Uterus (tissue), 2 donors: Measurements from ENCODE around the gene SPATS2L.

Source experiments
- CTCF ChIP-seq, 4 experiments: fragments of 200-600 bp in 2 of 4; fragments of 450-650 bp in 2 of 4; sonication (generic) in 2 of 4; IDR thresholded peaks; one replicate each; pipeline ENCODE4 v1.5.1; 2016 to 2019; ENCODE audit warnings: antibody characterized with exemption in 4 of 4, mild to moderate bottlenecking in 2 of 4, moderate library complexity in 1 of 4
- POLR2A ChIP-seq, 2 donors: fragments of 450-650 bp; IDR thresholded peaks; one replicate each; pipeline ENCODE4 v1.6.1; 2016; ENCODE audit warnings: antibody characterized with exemption in 2 of 2, mild to moderate bottlenecking in 1 of 2, moderate library complexity in 1 of 2

- TF ChIP-seq POLR2A (IDR thresholded peaks at IDR 0.05) (no peak), CTCF (IDR thresholded peaks at IDR 0.05) (no peak)
These were observed 53.9 kb downstream of the SPATS2L start for GRCh38 chr2:200360364-200360763.
